K562 (cell line): Measurements from ENCODE around the gene COL15A1. TPM values are rescaled to one million over a fixed set of nuclear protein-coding genes. Genes with fewer than 3 reads are reported as not detected.

Experiments
- CCAR2 ChIP-seq: fragments of 200-400 bp; formaldehyde crosslinking; IDR thresholded peaks from 2 replicates; pipeline ENCODE4 v1.6.1; 2017; ENCODE audit warnings: mild to moderate bottlenecking, low read depth, low read length
- CHD1 ChIP-seq: fragments of 200-600 bp; sonication (generic); IDR thresholded peaks from one replicate; pipeline ENCODE4 v1.6.1; 2012; ENCODE audit warnings: mild to moderate bottlenecking, moderate library complexity, low read length, inconsistent platforms
- CHD4 ChIP-seq: fragments of 200-600 bp; sonication (generic); IDR thresholded peaks from 3 replicates; pipeline ENCODE4 v1.6.1; 2012; ENCODE audit warnings: low read depth, mild to moderate bottlenecking, mixed read lengths, low read length, inconsistent platforms; ENCODE audit not compliant: insufficient read depth, insufficient replicate concordance, poor library complexity, severe bottlenecking
- CTBP1 ChIP-seq: fragments of 450-650 bp; IDR thresholded peaks from 2 replicates; pipeline ENCODE4 v1.6.1; 2016; ENCODE audit warnings: borderline replicate concordance
- E2F1 ChIP-seq: sonication (generic); formaldehyde crosslinking; IDR thresholded peaks from 2 replicates; pipeline ENCODE4 v1.8.1; 2023; ENCODE audit warnings: mild to moderate bottlenecking, missing genetic modification reagents, moderate library complexity
- FOXJ3 ChIP-seq: sonication (generic); formaldehyde crosslinking; IDR thresholded peaks from 2 replicates; pipeline ENCODE4 v1.4.0; 2020; ENCODE audit warnings: mild to moderate bottlenecking, missing genetic modification reagents
- FOXM1 ChIP-seq, 2 experiments: fragments of 450-650 bp in 1 of 2; sonication (generic) in 1 of 2; formaldehyde crosslinking in 1 of 2; IDR thresholded peaks; 2 replicates each; pipeline versions ENCODE4 v1.6.1 to v1.9.0; 2017 to 2022; ENCODE audit warnings: low read depth in 2 of 2, mild to moderate bottlenecking in 2 of 2, missing genetic modification reagents in 1 of 2, moderate library complexity in 1 of 2
- KAT2B ChIP-seq: IDR thresholded peaks from one replicate; pipeline ENCODE4 v1.6.1; 2012; ENCODE audit warnings: low read depth, mild to moderate bottlenecking, control low read depth, inconsistent platforms, low read length, moderate library complexity
- KLF13 ChIP-seq: fragments of 450-650 bp; IDR thresholded peaks from 2 replicates; pipeline ENCODE4 v1.6.1; 2016; ENCODE audit warnings: missing genetic modification characterization, low read depth, mild to moderate bottlenecking, missing compliant biosample characterization, moderate library complexity, borderline replicate concordance
- MCM2 ChIP-seq: fragments of 450-650 bp; IDR thresholded peaks from 2 replicates; pipeline ENCODE4 v1.6.1; 2017; ENCODE audit warnings: low read depth, mild to moderate bottlenecking
- MEF2D ChIP-seq: conservative IDR thresholded peaks from 2 replicates; pipeline ENCODE4 v1.6.1; 2016; ENCODE audit warnings: low read depth, missing genetic modification characterization, missing compliant biosample characterization
- MIER1 ChIP-seq: fragments of 450-650 bp; IDR thresholded peaks from 2 replicates; pipeline ENCODE4 v1.6.1; 2016; ENCODE audit warnings: antibody characterized with exemption, mild to moderate bottlenecking, low read depth
- PHF8 ChIP-seq: fragments of 200-600 bp; sonication (generic); IDR thresholded peaks from 2 replicates; pipeline ENCODE4 v1.6.1; 2012; ENCODE audit warnings: mixed run types, mild to moderate bottlenecking, inconsistent platforms, low read length, moderate library complexity, borderline replicate concordance
- SIN3A ChIP-seq, 2 experiments: fragments of 150-350 bp in 1 of 2; IDR thresholded peaks; 2 replicates each; pipeline ENCODE4 v1.6.1; 2011 to 2016; ENCODE audit warnings: borderline replicate concordance in 2 of 2, low read depth in 2 of 2, low read length in 2 of 2, mild to moderate bottlenecking in 2 of 2, moderate library complexity in 2 of 2; ENCODE audit not compliant: control insufficient read depth in 1 of 2
- TCF3 ChIP-seq: sonication (generic); formaldehyde crosslinking; IDR thresholded peaks from 2 replicates; pipeline ENCODE4 v1.4.0; 2020; ENCODE audit warnings: mild to moderate bottlenecking, missing genetic modification reagents
- U2AF2 ChIP-seq: fragments of 200-400 bp; formaldehyde crosslinking; optimal IDR thresholded peaks from 2 replicates; pipeline ENCODE3; 2017; ENCODE audit warnings: low read depth, mild to moderate bottlenecking, low read length
- ZBTB17 ChIP-seq: fragments of 450-650 bp; formaldehyde crosslinking; IDR thresholded peaks from 2 replicates; pipeline ENCODE4 v1.4.0; 2020; ENCODE audit warnings: mild to moderate bottlenecking
- ZBTB7A ChIP-seq: IDR thresholded peaks from 2 replicates; pipeline ENCODE4 v1.6.1; 2011; ENCODE audit warnings: low read depth, mild to moderate bottlenecking, low read length, moderate library complexity, borderline replicate concordance; ENCODE audit not compliant: control insufficient read depth
- ZNF324 ChIP-seq: fragments of 250-450 bp; sonication (Bioruptor Pico); IDR thresholded peaks from 2 replicates; pipeline ENCODE4 v1.4.0; 2020; ENCODE audit warnings: mild to moderate bottlenecking
- ZNF347 ChIP-seq: fragments of 450-650 bp; formaldehyde crosslinking; IDR thresholded peaks from 2 replicates; pipeline ENCODE4 v1.4.0; 2020; ENCODE audit warnings: low read depth, mild to moderate bottlenecking, moderate library complexity
- ZNF511 ChIP-seq: sonication (generic); formaldehyde crosslinking; IDR thresholded peaks from 2 replicates; pipeline ENCODE4 v1.8.0; 2022; ENCODE audit warnings: mild to moderate bottlenecking, missing genetic modification reagents
- ZNF518B ChIP-seq: fragments of 250-450 bp; sonication (Bioruptor Pico); IDR thresholded peaks from 2 replicates; pipeline ENCODE4 v1.5.0; 2021; ENCODE audit warnings: mild to moderate bottlenecking, moderate library complexity
- ZNF780A ChIP-seq: fragments of 250-450 bp; sonication (Bioruptor Pico); IDR thresholded peaks from 2 replicates; pipeline ENCODE4 v1.5.0; 2021; ENCODE audit warnings: mild to moderate bottlenecking
- polyA plus RNA-seq, 8 experiments: library from polyadenylated mRNA; depleted of rRNA in 4 of 8; stranded (reverse) in 5 of 8; unstranded in 3 of 8; fragments of >200 nt; fragmentation: Nextera tagmentation in 2 of 8; fragmentation: Illumina TruSeq in 1 of 8; extraction: Ambion mirVana in 2 of 8; extraction: Trizol in 1 of 8; gene quantifications; 2 replicates each; pipeline versions ENCODE4 v1.2.1 to v1.2.3, GENCODE V29; 2011 to 2014; ENCODE audit warnings: inconsistent platforms in 1 of 8, missing spikeins in 1 of 8
- total RNA-seq, 7 experiments: library from RNA; depleted of rRNA in 6 of 7; stranded (reverse); fragments of >200 nt in 6 of 7; fragmentation: Illumina TruSeq in 2 of 7; extraction: Trizol in 2 of 7; gene quantifications; 2 replicates each; pipeline versions ENCODE4 v1.2.1 to v1.2.3, GENCODE V29; 2011 to 2021; ENCODE audit warnings: low replicate concordance in 1 of 7

The COL15A1 gene
- total and polyA plus RNA-seq, 9 of the 15 experiments (the other 6 are each of a cell fraction or from before 2014, with no cell fraction given), result 0.46 to 5.1 (median 2.6) TPM

- TF ChIP-seq KAT2B (no peak), CHD1 (no peak), SIN3A (IDR thresholded peaks at IDR 0.05; ENCODE audit: borderline replicate concordance in 2 of 2, control insufficient read depth in 1 of 2, low read depth in 2 of 2, low read length in 2 of 2) (no peak), ZNF324 (no peak), PHF8 (no peak), U2AF2 (no peak), ZNF347 (CRISPR knock-in tag) (no peak), MEF2D (tag) (peak; percentile 99), MCM2 (no peak), MIER1 (no peak), KLF13 (tag) (no peak), E2F1 (CRISPR knock-in tag) (no peak), FOXJ3 (no peak), FOXM1 (IDR thresholded peaks at IDR 0.05; ENCODE audit: low read depth) (peak; percentile 82), FOXM1 (CRISPR knock-in tag; IDR thresholded peaks at IDR 0.05; ENCODE audit: low read depth) (no peak), ZNF518B (CRISPR knock-in tag) (no peak), CTBP1 (peak; percentile 96), ZNF780A (CRISPR knock-in tag) (no peak), TCF3 (peak; percentile 94), ZNF511 (CRISPR knock-in tag) (no peak), ZBTB7A (no peak), CHD4 (no peak), CCAR2 (no peak), ZBTB17 (CRISPR knock-in tag) (no peak)
Measured at GRCh38 chr9:98931600-98932389, 11.9 kb upstream of the COL15A1 start (continued).
